GM18505 (cell line): Measurements from ENCODE around the gene B4GALNT2.

Source experiments
- ATAC-seq: cut with Tn5 transposase; IDR thresholded peaks from one replicate; pipeline ENCODE4 v1.9.1; 2021; ENCODE audit not compliant: unreplicated experiment
- POLR2A ChIP-seq: IDR thresholded peaks from 4 replicates; pipeline ENCODE4 v1.6.1; 2011; ENCODE audit warnings: borderline replicate concordance; ENCODE audit not compliant: insufficient read depth, insufficient read length; ENCODE audit errors: extremely low read depth

Gene B4GALNT2

DNA sequence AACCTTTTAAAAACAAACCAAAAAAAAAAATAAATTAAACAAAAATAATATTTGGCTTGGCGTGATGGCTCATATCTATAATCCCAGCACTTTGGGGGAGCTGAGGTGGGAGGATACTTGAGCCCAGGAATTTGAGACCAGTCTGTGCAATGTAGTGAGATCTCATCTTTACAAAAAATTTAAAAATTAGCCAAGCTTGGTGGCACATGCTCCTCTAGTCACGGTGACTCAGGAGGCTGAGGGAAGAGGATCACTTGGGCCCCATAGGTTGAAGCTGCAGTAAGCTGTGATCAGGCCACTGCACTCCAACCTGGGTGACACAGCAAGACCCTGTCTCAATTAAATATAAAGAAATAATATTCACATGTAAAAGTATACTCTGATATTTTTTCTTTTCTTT lies 65.6 kb downstream of the B4GALNT2 start:
- TF ChIP-seq POLR2A: no peak
- no peak for ATAC-seq

DNA sequence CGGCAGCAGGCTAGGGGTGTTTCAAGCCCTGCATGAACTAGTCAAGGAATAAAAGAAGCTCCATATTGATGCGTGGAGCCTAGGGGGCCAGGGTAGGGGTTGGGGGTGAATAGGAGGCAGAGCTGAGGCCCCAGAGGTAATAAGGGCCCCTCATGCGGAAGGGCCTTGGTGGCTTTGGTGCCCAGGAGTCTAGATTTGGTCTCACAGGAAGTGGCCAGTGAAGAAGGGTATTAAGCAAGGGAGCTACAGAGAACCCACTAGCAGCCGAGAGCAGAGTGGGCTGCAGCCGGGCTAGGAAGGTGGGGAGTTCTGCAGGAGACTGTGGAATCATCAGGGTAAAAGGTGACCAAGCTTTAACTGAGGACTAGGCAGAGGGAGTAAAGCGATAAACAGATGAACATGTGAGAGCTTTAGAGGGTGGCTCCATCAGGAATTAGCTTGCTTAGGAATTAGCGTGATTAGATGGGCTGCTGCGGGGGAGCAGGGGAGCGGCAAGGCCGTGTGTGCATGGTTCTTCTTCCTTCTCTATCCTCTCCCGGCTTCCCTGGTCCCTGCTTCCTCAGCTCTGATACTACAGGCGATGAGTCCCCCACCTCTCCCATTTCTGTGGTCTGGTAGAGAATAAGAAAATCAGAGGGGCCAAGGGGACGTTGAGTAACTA lies 68.0 kb downstream of the B4GALNT2 start:
- no peak for ATAC-seq
- TF ChIP-seq POLR2A: no peak

DNA sequence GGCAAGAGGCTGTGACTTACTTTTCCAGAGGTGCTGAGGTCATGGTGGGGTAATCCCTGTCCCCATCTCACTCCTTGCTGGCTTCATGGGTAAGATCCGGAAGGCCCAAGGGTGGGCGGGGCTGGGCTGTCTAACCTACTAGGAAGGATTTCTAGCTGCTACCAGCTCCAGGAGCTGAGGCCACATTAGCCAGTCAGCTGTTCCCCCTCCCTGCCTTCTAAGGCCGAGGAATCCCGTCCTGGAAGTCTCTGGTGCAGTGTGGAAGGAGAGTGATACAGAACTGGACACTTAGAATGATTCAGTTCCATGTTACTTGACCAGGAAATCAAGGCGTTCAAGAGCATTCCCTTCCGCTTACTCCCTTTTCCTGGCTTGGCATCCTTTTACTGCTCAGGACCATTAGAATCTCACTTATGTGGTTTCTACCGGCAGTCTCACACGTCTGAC lies 68.9 kb downstream of the B4GALNT2 start:
- no peak for TF ChIP-seq POLR2A
- no peak for ATAC-seq

DNA sequence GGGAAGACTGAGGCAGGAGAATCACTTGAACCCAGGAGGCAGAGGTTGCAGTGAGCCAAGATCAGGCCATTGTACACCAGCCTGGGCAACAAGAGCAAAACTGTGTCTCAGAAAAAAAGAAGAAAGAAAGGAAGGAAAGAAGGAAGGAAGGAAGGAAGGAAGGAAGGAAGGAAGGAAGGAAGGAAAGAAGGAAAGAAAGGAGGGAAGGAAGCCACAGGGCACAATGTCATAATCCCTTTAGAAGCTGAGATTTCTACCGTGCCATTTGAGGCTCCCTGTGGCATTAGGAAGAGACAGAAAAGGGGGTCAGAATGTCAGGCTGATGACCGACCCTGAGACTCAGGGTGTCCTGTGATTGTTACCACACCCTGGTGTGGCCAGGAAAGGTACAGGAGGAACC lies 71.2 kb downstream of the B4GALNT2 start:
- ATAC-seq: no peak
- TF ChIP-seq POLR2A: no peak

DNA sequence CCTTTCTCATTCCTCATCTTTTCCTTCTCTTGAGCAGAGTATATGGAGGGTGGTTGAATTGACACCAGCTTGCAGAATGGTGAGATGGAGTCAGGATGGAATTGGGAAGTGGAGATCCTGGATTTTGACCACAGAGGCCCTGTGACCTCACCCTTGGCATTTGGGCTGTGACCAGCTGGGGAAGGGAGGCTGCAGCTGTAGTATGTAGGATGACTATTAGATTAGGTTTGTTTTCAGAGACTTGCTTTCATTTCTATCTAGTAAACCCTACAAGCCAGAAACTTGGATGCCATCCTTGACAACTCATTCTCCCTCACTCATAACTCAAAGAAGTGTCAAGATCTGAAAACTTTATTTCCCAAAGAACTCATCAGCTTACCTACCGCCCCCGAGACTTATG lies 71.9 kb downstream of the B4GALNT2 start:
- no peak for ATAC-seq
- TF ChIP-seq POLR2A: no peak

DNA sequence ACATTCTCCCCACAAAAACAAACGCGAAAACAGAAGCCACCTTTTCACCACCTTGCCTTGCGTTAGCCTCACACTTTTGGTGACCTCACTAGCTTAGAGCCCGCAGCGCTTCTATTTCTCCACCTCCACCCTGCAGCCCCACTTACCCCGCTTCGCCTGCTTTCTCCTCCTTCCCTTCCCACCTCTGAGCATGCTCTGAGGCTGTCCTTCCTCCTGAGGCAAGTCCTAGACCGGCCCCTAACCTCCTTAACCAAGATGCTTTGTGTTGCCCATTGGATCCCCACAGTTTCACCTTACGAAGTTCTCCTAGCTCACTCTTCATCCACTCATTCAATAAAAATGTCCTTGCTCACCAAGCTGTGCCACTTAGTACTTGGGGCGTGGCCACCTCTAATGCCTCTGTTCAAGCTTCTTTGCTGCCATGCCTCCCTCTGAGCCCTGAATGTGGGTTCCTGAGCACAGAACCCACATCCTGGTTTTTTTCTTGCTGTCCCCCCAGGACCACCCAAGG lies 76.5 kb downstream of the B4GALNT2 start:
- TF ChIP-seq POLR2A: no peak
- no peak for ATAC-seq

DNA sequence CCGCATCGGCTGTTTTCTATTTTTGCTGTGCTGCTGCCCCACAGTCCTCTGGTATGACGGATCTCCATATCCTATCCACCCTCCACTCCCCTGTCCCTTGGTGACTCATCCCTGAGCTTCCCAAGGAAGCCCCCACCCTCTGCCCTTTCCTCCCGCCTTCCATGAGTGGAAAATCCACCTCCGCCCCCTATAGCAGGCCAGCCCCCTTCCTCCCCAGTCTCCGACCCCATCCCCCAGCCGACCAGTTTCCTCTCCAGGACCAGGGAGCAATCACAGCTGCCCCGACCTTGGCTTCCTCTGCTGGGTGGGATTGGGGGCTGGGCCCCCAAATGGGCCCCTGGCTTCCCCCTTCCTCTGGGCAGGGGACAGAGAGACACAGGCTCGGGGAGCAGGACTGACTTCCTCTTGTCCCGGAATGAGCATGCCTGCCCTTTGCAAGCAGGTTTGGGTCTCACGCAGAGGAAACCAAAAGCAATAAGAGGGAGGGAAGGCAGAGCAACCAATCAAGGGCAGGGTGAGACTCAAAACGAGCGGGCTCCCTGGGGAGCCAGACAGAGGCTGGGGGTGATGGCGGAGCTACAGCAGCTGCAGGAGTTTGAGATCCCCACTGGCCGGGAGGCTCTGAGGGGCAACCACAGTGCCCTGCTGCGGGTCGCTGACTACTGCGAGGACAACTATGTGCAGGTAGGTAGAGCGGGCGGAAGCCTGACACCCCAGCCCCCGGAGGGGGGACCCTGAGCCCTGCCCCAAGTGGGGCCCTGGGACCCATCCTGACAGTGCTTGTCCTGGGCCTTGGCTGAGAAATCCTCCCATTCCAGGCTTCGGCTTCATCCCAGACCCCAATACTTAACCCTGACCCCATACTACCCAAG lies 77.8 kb downstream of the B4GALNT2 start, which contains the start of the genes ABI3 and GNGT2:
TSS of gene ABI3 (plus strand) at position 550 of the 872 bp plus-strand sequence. CDS start at position 568, 18 bp downstream.
TSS of gene GNGT2 (minus strand) at position 417 of the 872 bp plus-strand sequence. CDS start 3,152 bp downstream, outside the sequence.
- peak; percentile 74 for ATAC-seq
- peak; percentile 98 for TF ChIP-seq POLR2A

DNA sequence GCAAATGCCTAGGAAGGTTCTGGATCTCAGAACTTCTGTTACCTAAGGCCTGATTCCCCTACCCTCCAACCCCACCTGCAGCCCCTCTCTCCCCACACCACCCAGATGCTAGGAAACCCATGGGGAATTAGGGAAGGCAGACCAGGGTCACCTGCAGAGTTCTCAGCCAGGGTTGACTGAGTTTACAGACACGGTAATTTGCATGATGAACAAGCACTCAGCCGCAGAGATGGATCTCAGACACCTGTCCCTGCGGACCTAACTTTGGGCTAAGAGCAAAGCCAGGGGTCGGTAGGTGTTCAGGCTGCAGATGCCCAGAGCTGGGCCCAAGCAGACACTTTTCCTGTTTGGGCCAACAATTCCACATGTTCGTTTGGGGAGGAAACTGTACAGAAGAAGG lies 80.8 kb downstream of the B4GALNT2 start:
- TF ChIP-seq POLR2A: peak; percentile 41
- no peak for ATAC-seq

DNA sequence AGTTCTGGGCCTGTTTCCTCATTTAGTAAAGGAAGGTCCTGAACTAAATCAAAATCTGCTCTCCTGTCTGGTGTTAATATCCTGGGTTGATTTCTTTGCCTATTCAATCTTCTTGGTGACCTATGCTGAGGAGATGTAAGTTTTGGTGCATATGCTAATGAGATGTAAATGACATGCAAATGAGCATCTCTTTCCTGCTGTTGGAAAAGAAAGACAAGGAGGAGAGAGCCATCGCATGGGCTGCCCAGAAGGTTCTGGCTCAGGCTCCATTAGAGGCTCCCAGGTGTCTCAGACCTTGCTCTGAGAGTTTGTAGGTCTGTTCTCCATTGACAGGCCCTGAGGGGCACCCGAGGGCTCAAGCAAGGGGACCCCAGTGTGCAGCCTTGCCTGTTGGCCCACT lies 81.3 kb downstream of the B4GALNT2 start:
- no peak for ATAC-seq
- TF ChIP-seq POLR2A: no peak

DNA sequence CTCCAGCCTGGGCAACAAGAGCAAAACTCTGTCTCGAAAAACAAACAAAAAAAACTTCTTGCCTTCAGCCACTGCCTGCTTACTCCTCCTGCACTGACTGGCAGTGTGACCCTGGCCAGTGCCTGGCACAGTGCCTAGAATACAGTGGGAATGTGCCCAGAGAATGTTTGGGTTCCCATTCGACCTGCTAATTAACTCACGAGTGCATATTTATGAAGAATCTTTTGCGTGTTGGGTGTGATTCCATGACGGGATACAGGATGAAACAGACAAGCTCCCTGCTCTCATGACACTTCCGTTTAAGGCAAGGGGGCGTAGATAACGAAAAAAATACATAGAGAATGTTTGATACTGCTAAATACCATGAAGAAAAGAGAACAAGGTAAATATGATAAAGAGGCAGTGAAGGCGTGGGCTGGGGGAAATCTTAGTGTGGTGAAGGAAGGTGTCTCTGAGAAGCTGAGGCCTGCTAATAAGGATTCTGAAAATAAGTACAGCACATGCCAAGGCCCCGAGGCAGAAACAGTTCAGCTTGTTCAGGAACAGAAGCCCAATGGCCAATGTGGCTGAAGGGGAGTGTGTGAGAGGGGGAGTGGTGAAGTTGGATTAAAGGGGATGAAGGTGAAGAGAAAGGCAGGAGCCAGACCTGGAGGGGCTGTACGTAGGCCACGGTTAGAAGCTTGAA lies 82.2 kb downstream of the B4GALNT2 start:
- TF ChIP-seq POLR2A: no peak
- no peak for ATAC-seq

DNA sequence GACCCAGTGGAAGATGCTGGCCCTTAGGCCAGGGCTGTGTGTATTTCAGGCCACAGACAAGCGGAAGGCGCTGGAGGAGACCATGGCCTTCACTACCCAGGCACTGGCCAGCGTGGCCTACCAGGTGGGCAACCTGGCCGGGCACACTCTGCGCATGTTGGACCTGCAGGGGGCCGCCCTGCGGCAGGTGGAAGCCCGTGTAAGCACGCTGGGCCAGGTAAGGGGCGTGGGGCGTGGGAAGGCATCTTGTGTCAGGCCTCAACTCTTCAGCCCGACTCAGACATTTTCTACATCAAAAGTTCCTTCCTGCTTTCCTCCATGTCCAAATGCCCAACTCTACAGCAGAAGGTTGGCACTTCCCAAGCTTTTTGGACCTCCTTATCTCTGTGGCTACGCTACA lies 83.9 kb downstream of the B4GALNT2 start:
- TF ChIP-seq POLR2A: no peak
- no peak for ATAC-seq

DNA sequence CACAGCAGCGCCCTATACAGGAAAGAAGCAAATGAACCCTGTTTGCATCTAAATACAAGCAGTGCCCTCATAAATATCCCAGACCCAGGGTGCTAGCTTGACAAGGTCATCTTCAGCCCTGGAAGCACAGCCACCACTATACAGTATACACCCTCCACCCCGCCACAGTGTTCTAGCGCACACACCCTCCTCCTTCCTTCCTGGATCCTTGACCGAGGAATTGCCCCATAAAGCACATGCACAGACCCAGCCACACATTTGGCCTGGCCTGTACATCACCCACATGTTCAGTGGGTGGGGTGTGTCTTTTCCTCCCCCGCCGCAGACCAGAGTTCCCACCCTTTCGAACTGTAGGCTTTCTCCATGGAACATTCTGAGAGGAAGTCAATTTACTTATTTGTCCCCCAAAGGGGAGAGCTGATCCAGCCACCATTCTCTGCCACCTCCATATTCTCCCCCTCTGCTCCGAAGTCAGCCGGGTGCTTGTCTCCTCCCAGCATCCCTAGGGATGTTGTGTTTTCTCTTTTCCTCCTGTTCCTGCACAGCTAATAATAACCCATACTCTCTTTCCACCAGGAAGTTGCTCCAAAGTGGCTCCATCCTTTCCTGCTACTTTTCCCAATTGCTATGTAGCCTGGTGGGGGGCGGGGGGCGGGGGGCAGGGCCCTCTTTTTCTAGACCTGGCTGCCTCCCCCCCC lies 84.5 kb downstream of the B4GALNT2 start:
- no peak for TF ChIP-seq POLR2A
- no peak for ATAC-seq

DNA sequence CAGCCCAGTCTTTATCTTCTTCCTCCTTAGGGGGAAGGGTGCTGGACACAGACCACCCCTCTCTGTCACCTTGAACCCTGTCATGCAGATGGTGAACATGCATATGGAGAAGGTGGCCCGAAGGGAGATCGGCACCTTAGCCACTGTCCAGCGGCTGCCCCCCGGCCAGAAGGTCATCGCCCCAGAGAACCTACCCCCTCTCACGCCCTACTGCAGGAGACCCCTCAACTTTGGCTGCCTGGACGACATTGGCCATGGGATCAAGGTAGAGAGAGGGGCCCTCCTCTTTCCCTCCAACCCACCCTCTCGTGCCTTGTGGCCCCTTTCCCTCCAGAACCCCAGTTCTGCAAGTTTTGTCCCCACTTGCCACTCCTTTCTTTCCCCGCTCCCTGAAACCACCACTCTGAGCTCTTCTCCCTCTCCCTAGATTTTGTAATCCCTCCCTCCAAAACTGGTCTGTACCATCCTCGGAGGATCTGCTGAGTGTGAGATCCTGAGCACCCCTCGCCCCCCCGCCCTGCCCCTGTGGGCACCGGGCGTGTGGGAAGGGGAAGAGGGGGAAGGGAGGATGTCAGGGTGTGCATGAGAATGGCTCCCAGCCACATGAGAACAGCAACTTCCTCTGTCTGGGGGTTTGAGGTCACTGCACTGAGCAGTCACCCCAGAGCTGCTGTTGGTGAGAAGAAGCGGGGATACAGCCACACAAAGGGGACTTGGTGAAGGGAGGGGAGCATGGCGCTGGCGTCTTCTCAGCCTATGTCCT lies 85.3 kb downstream of the B4GALNT2 start:
- peak; percentile 39 for TF ChIP-seq POLR2A
- ATAC-seq: no peak
